ENCODE results near the gene NFS1.

Gene NFS1

GRCh38 chr20:35663516-35664465 lies 35.4 kb downstream of the NFS1 start:
- H3K27ac ChIP-seq (ENCODE audit: low read depth, low read length) = peak overlapping the region; percentile 92
- peak overlapping the region; percentile 90 for H3K9ac ChIP-seq (ENCODE audit: low read length)
- H3K4me3 ChIP-seq (ENCODE audit: low read depth, low read length) = peak overlapping the region; percentile 86
- peaks cover 17% of the 10 kb centered on the region for H3K4me1 ChIP-seq (ENCODE audit: control insufficient read depth, insufficient read depth, low read length)
- H3K9me3 ChIP-seq (ENCODE audit: control insufficient read depth, insufficient read depth, low read depth, low read length) = no peaks in the 10 kb centered on the region; the same call in 1 of the 2 replicates
- no peaks in the 10 kb centered on the region for H3K27me3 ChIP-seq (ENCODE audit: control insufficient read depth, insufficient read depth, low read length)
- peaks cover 4% of the 10 kb centered on the region; the same call in 1 of the 2 replicates for H3K36me3 ChIP-seq (ENCODE audit: control insufficient read depth, insufficient read depth, low read length)

GRCh38 chr20:35662551-35662950 lies 36.6 kb downstream of the NFS1 start:
- H3K4me3 ChIP-seq (ENCODE audit: low read depth, low read length) = peak overlapping the region; percentile 86
- no peaks in the 10 kb centered on the region; the same call in 1 of the 2 replicates for H3K9me3 ChIP-seq (ENCODE audit: control insufficient read depth, insufficient read depth, low read depth, low read length)
- H3K27me3 ChIP-seq (ENCODE audit: control insufficient read depth, insufficient read depth, low read length) = no peaks in the 10 kb centered on the region
- H3K27ac ChIP-seq (ENCODE audit: low read depth, low read length) = no peak overlapping the region
- peaks cover 17% of the 10 kb centered on the region for H3K4me1 ChIP-seq (ENCODE audit: control insufficient read depth, insufficient read depth, low read length)
- H3K9ac ChIP-seq (ENCODE audit: low read length) = no peak overlapping the region
- peaks cover 1% of the 10 kb centered on the region; the same call in 1 of the 2 replicates for H3K36me3 ChIP-seq (ENCODE audit: control insufficient read depth, insufficient read depth, low read length)

- Histone ChIP-seq H3K27me3 (ENCODE audit: control insufficient read depth, insufficient read depth, low read length) (no peaks in the 10 kb centered on the region), H3K9me3 (ENCODE audit: control insufficient read depth, insufficient read depth, low read depth, low read length) (no peaks in the 10 kb centered on the region; the same call in 1 of the 2 replicates), H3K4me3 (ENCODE audit: low read depth, low read length) (peak overlapping the region; percentile 86), H3K9ac (ENCODE audit: low read length) (no peak overlapping the region), H3K36me3 (ENCODE audit: control insufficient read depth, insufficient read depth, low read length) (peaks cover 6% of the 10 kb centered on the region; the same call in 1 of the 2 replicates), H3K27ac (ENCODE audit: low read depth, low read length) (0 out of 2 replicates have a peak overlapping the region, but pooled peaks have one; percentile 8), H3K4me1 (ENCODE audit: control insufficient read depth, insufficient read depth, low read length) (peaks cover 17% of the 10 kb centered on the region)
Observed at GRCh38 chr20:35661908-35662307, 37.2 kb downstream of the NFS1 start.

- peak overlapping the region; percentile 86; the same call in 1 of the 2 replicates for H3K4me3 ChIP-seq (ENCODE audit: low read depth, low read length)
- H3K36me3 ChIP-seq (ENCODE audit: control insufficient read depth, insufficient read depth, low read length) = peaks cover 11% of the 10 kb centered on the region; the same call in 1 of the 2 replicates
- peaks cover 17% of the 10 kb centered on the region for H3K4me1 ChIP-seq (ENCODE audit: control insufficient read depth, insufficient read depth, low read length)
- no peak overlapping the region for H3K9ac ChIP-seq (ENCODE audit: low read length)
- no peak overlapping the region for H3K27ac ChIP-seq (ENCODE audit: low read depth, low read length)
- no peaks in the 10 kb centered on the region; the same call in 1 of the 2 replicates for H3K9me3 ChIP-seq (ENCODE audit: control insufficient read depth, insufficient read depth, low read depth, low read length)
- no peaks in the 10 kb centered on the region for H3K27me3 ChIP-seq (ENCODE audit: control insufficient read depth, insufficient read depth, low read length)
Observed at GRCh38 chr20:35661053-35661452, 38.1 kb downstream of the NFS1 start.

- H3K36me3 ChIP-seq (ENCODE audit: control insufficient read depth, insufficient read depth, low read length) = peaks cover 17% of the 10 kb centered on the region
- no peak overlapping the region for H3K27ac ChIP-seq (ENCODE audit: low read depth, low read length)
- H3K4me3 ChIP-seq (ENCODE audit: low read depth, low read length) = no peak overlapping the region
- peaks cover 17% of the 10 kb centered on the region for H3K4me1 ChIP-seq (ENCODE audit: control insufficient read depth, insufficient read depth, low read length)
- H3K9ac ChIP-seq (ENCODE audit: low read length) = no peak overlapping the region
- H3K27me3 ChIP-seq (ENCODE audit: control insufficient read depth, insufficient read depth, low read length) = no peaks in the 10 kb centered on the region
- H3K9me3 ChIP-seq (ENCODE audit: control insufficient read depth, insufficient read depth, low read depth, low read length) = no peaks in the 10 kb centered on the region; the same call in 1 of the 2 replicates
Observed at GRCh38 chr20:35660122-35660937, 38.8 kb downstream of the NFS1 start.

GRCh38 chr20:35657271-35657670 lies 41.9 kb downstream of the NFS1 start:
- no peaks in the 10 kb centered on the region; the same call in 1 of the 2 replicates for H3K9me3 ChIP-seq (ENCODE audit: control insufficient read depth, insufficient read depth, low read depth, low read length)
- H3K27ac ChIP-seq (ENCODE audit: low read depth, low read length) = no peak overlapping the region
- H3K4me1 ChIP-seq (ENCODE audit: control insufficient read depth, insufficient read depth, low read length) = peaks cover 13% of the 10 kb centered on the region
- H3K27me3 ChIP-seq (ENCODE audit: control insufficient read depth, insufficient read depth, low read length) = no peaks in the 10 kb centered on the region
- peaks cover 46% of the 10 kb centered on the region for H3K36me3 ChIP-seq (ENCODE audit: control insufficient read depth, insufficient read depth, low read length)
- no peak overlapping the region for H3K4me3 ChIP-seq (ENCODE audit: low read depth, low read length)
- H3K9ac ChIP-seq (ENCODE audit: low read length) = no peak overlapping the region

GRCh38 chr20:35654415-35654814 lies 44.7 kb downstream of the NFS1 start:
- no peak overlapping the region for H3K4me3 ChIP-seq (ENCODE audit: low read depth, low read length)
- no peaks in the 10 kb centered on the region for H3K4me1 ChIP-seq (ENCODE audit: control insufficient read depth, insufficient read depth, low read length)
- no peaks in the 10 kb centered on the region for H3K27me3 ChIP-seq (ENCODE audit: control insufficient read depth, insufficient read depth, low read length)
- H3K36me3 ChIP-seq (ENCODE audit: control insufficient read depth, insufficient read depth, low read length) = peaks cover 61% of the 10 kb centered on the region
- H3K27ac ChIP-seq (ENCODE audit: low read depth, low read length) = no peak overlapping the region
- no peak overlapping the region for H3K9ac ChIP-seq (ENCODE audit: low read length)
- H3K9me3 ChIP-seq (ENCODE audit: control insufficient read depth, insufficient read depth, low read depth, low read length) = no peaks in the 10 kb centered on the region

GRCh38 chr20:35653893-35654292 lies 45.3 kb downstream of the NFS1 start:
- Histone ChIP-seq H3K9ac (ENCODE audit: low read length) (no peak overlapping the region), H3K27ac (ENCODE audit: low read depth, low read length) (no peak overlapping the region), H3K27me3 (ENCODE audit: control insufficient read depth, insufficient read depth, low read length) (no peaks in the 10 kb centered on the region), H3K4me1 (ENCODE audit: control insufficient read depth, insufficient read depth, low read length) (no peaks in the 10 kb centered on the region), H3K36me3 (ENCODE audit: control insufficient read depth, insufficient read depth, low read length) (peaks cover 61% of the 10 kb centered on the region), H3K9me3 (ENCODE audit: control insufficient read depth, insufficient read depth, low read depth, low read length) (no peaks in the 10 kb centered on the region), H3K4me3 (ENCODE audit: low read depth, low read length) (no peak overlapping the region)

GRCh38 chr20:35653430-35653734 lies 45.8 kb downstream of the NFS1 start:
- Histone ChIP-seq H3K9me3 (ENCODE audit: control insufficient read depth, insufficient read depth, low read depth, low read length) (no peaks in the 10 kb centered on the region), H3K27ac (ENCODE audit: low read depth, low read length) (no peak overlapping the region), H3K27me3 (ENCODE audit: control insufficient read depth, insufficient read depth, low read length) (no peaks in the 10 kb centered on the region), H3K9ac (ENCODE audit: low read length) (no peak overlapping the region), H3K4me3 (ENCODE audit: low read depth, low read length) (no peak overlapping the region), H3K36me3 (ENCODE audit: control insufficient read depth, insufficient read depth, low read length) (peaks cover 61% of the 10 kb centered on the region), H3K4me1 (ENCODE audit: control insufficient read depth, insufficient read depth, low read length) (no peaks in the 10 kb centered on the region)

- Histone ChIP-seq H3K36me3 (ENCODE audit: control insufficient read depth, insufficient read depth, low read length) (peaks cover 61% of the 10 kb centered on the region), H3K9ac (ENCODE audit: low read length) (no peak overlapping the region), H3K4me1 (ENCODE audit: control insufficient read depth, insufficient read depth, low read length) (no peaks in the 10 kb centered on the region), H3K9me3 (ENCODE audit: control insufficient read depth, insufficient read depth, low read depth, low read length) (no peaks in the 10 kb centered on the region), H3K27ac (ENCODE audit: low read depth, low read length) (no peak overlapping the region), H3K27me3 (ENCODE audit: control insufficient read depth, insufficient read depth, low read length) (no peaks in the 10 kb centered on the region), H3K4me3 (ENCODE audit: low read depth, low read length) (no peak overlapping the region)
Observed at GRCh38 chr20:35652641-35653429, 46.3 kb downstream of the NFS1 start.
